Neural cell (in vitro differentiated cells): ENCODE measurements around the gene PPY. TPM values are rescaled to one million over a fixed set of nuclear protein-coding genes. Genes with fewer than 3 reads are reported as not detected.
A peak's percentile ranks its signal among the peaks of the same experiment; 100 is the strongest.

Source experiments
- H2AFZ ChIP-seq: fragments of 200-600, 300-800 bp; sonication (generic), shearing (Covaris generic); 2 replicates; pipeline ENCODE4 v1.6.0; 2014; ENCODE audit warnings: low read depth, mild to moderate bottlenecking, antibody characterized with exemption, low read length, moderate library complexity
- H3F3A ChIP-seq: fragments of 200-600 bp; shearing (Covaris generic); 2 replicates; pipeline ENCODE4 v1.6.1; 2016; ENCODE audit warnings: mild to moderate bottlenecking, moderate library complexity, mixed read lengths, antibody characterized with exemption, low read length; ENCODE audit not compliant: insufficient read depth, poor library complexity, severe bottlenecking
- H3K27ac ChIP-seq: fragments of 200-600, 300-800 bp; sonication (generic), shearing (Covaris generic); 2 replicates; pipeline ENCODE4 v1.5.1; 2014; ENCODE audit warnings: mild to moderate bottlenecking, low read length, moderate library complexity
- H3K27me3 ChIP-seq: fragments of 300-800, 200-600 bp; sonication (generic), shearing (Covaris generic); 2 replicates; pipeline ENCODE4 v1.6.0; 2014; ENCODE audit warnings: mild to moderate bottlenecking, low read depth, low read length, moderate library complexity; ENCODE audit not compliant: insufficient read depth
- H3K36me3 ChIP-seq: fragments of 300-800, 200-600 bp; sonication (generic), shearing (Covaris generic); 2 replicates; pipeline ENCODE4 v1.5.1; 2014; ENCODE audit warnings: mild to moderate bottlenecking, antibody characterized with exemption, low read length, moderate library complexity; ENCODE audit not compliant: insufficient read depth
- H3K4me2 ChIP-seq: fragments of 300-800, 200-600 bp; sonication (generic), shearing (Covaris generic); 2 replicates; pipeline ENCODE4 v1.6.0; 2014; ENCODE audit warnings: mild to moderate bottlenecking, low read length
- H3K4me3 ChIP-seq: fragments of 300-800, 200-600 bp; sonication (generic), shearing (Covaris generic); 2 replicates; pipeline ENCODE4 v1.5.1; 2014; ENCODE audit warnings: mild to moderate bottlenecking, low read length, moderate library complexity
- H3K79me2 ChIP-seq: fragments of 200-600 bp; shearing (Covaris generic); replicated peaks from 2 replicates; pipeline ENCODE4 v1.6.0; 2014; ENCODE audit warnings: mild to moderate bottlenecking, low read length, moderate library complexity; ENCODE audit not compliant: insufficient read depth
- H3K9ac ChIP-seq: fragments of 300-800, 200-600 bp; sonication (generic), shearing (Covaris generic); 2 replicates; pipeline ENCODE4 v1.6.1; 2016; ENCODE audit warnings: mild to moderate bottlenecking, low read length, mixed read lengths
- H3K9me2 ChIP-seq: fragments of 200-600 bp; shearing (Covaris generic); 2 replicates; pipeline ENCODE4 v1.6.1; 2016; ENCODE audit warnings: mild to moderate bottlenecking, low read length, mixed read lengths; ENCODE audit not compliant: insufficient read depth
- H3K9me3 ChIP-seq: fragments of 200-600, 300-800 bp; sonication (generic), shearing (Covaris generic); 2 replicates; pipeline ENCODE4 v1.6.1; 2016; ENCODE audit warnings: mild to moderate bottlenecking, mixed run types, low read length, moderate library complexity, mixed read lengths
- H4K20me1 ChIP-seq: fragments of 200-600 bp; shearing (Covaris generic); 2 replicates; pipeline ENCODE4 v1.6.1; 2016; ENCODE audit warnings: mild to moderate bottlenecking, mixed run types; ENCODE audit not compliant: insufficient read depth
- EP300 ChIP-seq: fragments of 450-650 bp; conservative IDR thresholded peaks from 2 replicates; pipeline ENCODE4 v1.6.1; 2014; ENCODE audit warnings: antibody characterized with exemption, mild to moderate bottlenecking, moderate library complexity; ENCODE audit not compliant: poor library complexity, severe bottlenecking
- EZH2 ChIP-seq: fragments of 200-600, 300-800 bp; shearing (Covaris generic), sonication (generic); IDR thresholded peaks from 2 replicates; pipeline ENCODE4 v1.6.1; 2014; ENCODE audit warnings: antibody characterized with exemption, low read length, borderline replicate concordance, mild to moderate bottlenecking; ENCODE audit not compliant: insufficient read depth, poor library complexity, severe bottlenecking
- MXI1 ChIP-seq: fragments of 450-650 bp; conservative IDR thresholded peaks from 2 replicates; pipeline ENCODE4 v1.6.1; 2014; ENCODE audit warnings: antibody characterized with exemption, mild to moderate bottlenecking; ENCODE audit not compliant: poor library complexity, severe bottlenecking
- POLR2AphosphoS5 ChIP-seq: IDR thresholded peaks from 2 replicates; pipeline ENCODE4 v1.6.1; 2012
- RAD21 ChIP-seq: fragments of 450-650 bp; conservative IDR thresholded peaks from 2 replicates; pipeline ENCODE4 v1.6.1; 2014; ENCODE audit warnings: antibody characterized with exemption, mild to moderate bottlenecking, moderate library complexity
- SMC3 ChIP-seq: fragments of 450-650 bp; conservative IDR thresholded peaks from 2 replicates; pipeline ENCODE4 v1.6.1; 2014; ENCODE audit warnings: antibody characterized with exemption, mild to moderate bottlenecking, moderate library complexity; ENCODE audit not compliant: poor library complexity
- TAF1 ChIP-seq: IDR thresholded peaks from 2 replicates; pipeline ENCODE4 v1.6.1; 2012; ENCODE audit warnings: low read depth
- polyA plus RNA-seq: library from polyadenylated mRNA; depleted of rRNA; stranded (reverse); fragments of >200 nt; gene quantifications from 2 replicates; pipeline ENCODE4 v1.2.3, GENCODE V29; 2014
- TF ChIP-seq, protein P1 (sequence below): fragments of 450-650 bp; IDR thresholded peaks from 2 replicates; pipeline ENCODE4 v1.5.1; 2014; ENCODE audit warnings: antibody characterized with exemption, mild to moderate bottlenecking, moderate library complexity; ENCODE audit not compliant: poor library complexity, severe bottlenecking
- TF ChIP-seq, protein P2 (sequence below): IDR thresholded peaks from 2 replicates; pipeline ENCODE4 v1.6.1; 2012; ENCODE audit warnings: borderline replicate concordance

Gene PPY
- polyA plus RNA-seq, 1 donor from 2014 or later, result not detected

- TF ChIP-seq, protein P1, sequence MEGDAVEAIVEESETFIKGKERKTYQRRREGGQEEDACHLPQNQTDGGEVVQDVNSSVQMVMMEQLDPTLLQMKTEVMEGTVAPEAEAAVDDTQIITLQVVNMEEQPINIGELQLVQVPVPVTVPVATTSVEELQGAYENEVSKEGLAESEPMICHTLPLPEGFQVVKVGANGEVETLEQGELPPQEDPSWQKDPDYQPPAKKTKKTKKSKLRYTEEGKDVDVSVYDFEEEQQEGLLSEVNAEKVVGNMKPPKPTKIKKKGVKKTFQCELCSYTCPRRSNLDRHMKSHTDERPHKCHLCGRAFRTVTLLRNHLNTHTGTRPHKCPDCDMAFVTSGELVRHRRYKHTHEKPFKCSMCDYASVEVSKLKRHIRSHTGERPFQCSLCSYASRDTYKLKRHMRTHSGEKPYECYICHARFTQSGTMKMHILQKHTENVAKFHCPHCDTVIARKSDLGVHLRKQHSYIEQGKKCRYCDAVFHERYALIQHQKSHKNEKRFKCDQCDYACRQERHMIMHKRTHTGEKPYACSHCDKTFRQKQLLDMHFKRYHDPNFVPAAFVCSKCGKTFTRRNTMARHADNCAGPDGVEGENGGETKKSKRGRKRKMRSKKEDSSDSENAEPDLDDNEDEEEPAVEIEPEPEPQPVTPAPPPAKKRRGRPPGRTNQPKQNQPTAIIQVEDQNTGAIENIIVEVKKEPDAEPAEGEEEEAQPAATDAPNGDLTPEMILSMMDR, result no peak
- no peak for TF ChIP-seq SMC3
- TF ChIP-seq MXI1, result no peak
Observed at GRCh38 chr17:43905400-43905984, 36.8 kb downstream of the PPY start (continued).

DNA sequence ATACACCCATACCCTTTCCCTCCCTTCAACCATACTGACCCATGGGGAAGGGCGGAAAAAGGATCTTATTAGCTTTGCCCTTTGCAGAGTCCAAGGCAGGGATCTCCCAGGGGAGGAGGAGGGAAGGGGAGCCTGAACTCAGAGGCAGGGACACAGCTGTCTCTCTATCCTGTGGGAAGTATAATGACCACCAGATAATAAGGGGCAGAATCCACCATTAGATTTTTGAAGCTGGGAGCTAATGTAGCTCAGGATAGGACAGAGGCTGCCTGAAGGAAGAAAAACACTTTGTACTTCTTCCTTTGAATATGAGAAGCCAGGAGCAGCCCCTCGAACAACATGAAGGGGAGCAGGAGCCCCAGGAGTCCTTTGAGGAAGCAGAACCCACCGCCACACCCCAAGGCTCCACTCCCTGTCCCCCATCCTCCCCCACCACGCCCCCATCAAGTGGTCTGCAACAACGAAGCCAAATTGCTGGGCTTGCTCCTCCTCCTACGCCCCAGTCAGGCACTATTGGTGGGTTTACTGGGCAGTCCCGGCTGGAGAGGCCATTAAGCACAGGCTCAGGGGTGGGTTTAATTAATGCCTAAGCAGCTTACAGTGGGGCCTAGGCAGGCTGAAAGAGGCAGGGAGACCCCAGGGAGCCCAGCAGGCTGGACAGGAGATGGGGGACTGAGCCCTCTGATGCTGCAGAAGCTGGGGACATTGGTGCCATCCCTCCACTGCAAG is 40.3 kb downstream of the PPY start:
- TF ChIP-seq, protein P2, sequence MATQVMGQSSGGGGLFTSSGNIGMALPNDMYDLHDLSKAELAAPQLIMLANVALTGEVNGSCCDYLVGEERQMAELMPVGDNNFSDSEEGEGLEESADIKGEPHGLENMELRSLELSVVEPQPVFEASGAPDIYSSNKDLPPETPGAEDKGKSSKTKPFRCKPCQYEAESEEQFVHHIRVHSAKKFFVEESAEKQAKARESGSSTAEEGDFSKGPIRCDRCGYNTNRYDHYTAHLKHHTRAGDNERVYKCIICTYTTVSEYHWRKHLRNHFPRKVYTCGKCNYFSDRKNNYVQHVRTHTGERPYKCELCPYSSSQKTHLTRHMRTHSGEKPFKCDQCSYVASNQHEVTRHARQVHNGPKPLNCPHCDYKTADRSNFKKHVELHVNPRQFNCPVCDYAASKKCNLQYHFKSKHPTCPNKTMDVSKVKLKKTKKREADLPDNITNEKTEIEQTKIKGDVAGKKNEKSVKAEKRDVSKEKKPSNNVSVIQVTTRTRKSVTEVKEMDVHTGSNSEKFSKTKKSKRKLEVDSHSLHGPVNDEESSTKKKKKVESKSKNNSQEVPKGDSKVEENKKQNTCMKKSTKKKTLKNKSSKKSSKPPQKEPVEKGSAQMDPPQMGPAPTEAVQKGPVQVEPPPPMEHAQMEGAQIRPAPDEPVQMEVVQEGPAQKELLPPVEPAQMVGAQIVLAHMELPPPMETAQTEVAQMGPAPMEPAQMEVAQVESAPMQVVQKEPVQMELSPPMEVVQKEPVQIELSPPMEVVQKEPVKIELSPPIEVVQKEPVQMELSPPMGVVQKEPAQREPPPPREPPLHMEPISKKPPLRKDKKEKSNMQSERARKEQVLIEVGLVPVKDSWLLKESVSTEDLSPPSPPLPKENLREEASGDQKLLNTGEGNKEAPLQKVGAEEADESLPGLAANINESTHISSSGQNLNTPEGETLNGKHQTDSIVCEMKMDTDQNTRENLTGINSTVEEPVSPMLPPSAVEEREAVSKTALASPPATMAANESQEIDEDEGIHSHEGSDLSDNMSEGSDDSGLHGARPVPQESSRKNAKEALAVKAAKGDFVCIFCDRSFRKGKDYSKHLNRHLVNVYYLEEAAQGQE, result no peak
- TF ChIP-seq EP300 (no peak), EZH2 (no peak), SMC3 (no peak), POLR2AphosphoS5 (no peak)
- Histone ChIP-seq H3F3A (no peaks in the 10 kb centered on the region), H3K79me2 (peaks cover 17% of the 10 kb centered on the region), H3K9me2 (no peaks in the 10 kb centered on the region), H4K20me1 (no peaks in the 10 kb centered on the region), H3K9me3 (no peaks in the 10 kb centered on the region), H3K9ac (no peak overlapping the region), H3K4me3 (peak overlapping the region; percentile 86), H3K27me3 (no peaks in the 10 kb centered on the region), H3K27ac (no peak overlapping the region), H2AFZ (no peak overlapping the region), H3K4me2 (no peak overlapping the region), H3K36me3 (no peaks in the 10 kb centered on the region)

GRCh38 chr17:43900858-43901754 is 41.2 kb downstream of the PPY start:
- peaks cover 17% of the 10 kb centered on the region for H3K79me2 ChIP-seq
- no peak overlapping the region for H3K27ac ChIP-seq
- no peaks in the 10 kb centered on the region for H3F3A ChIP-seq
- H3K9me2 ChIP-seq, result no peaks in the 10 kb centered on the region
- peak overlapping the region; percentile 68 for H3K9ac ChIP-seq
- H3K4me2 ChIP-seq, result peak overlapping the region; percentile 54
- H4K20me1 ChIP-seq, result no peaks in the 10 kb centered on the region
- H3K27me3 ChIP-seq, result no peaks in the 10 kb centered on the region
- no peak overlapping the region for H2AFZ ChIP-seq
- H3K9me3 ChIP-seq, result no peaks in the 10 kb centered on the region
- TF ChIP-seq, protein P1, result no peak
- TF ChIP-seq, protein P2, result no peak
- TF ChIP-seq MXI1 (no peak), RAD21 (no peak), EZH2 (no peak), TAF1 (no peak), EP300 (no peak), SMC3 (no peak), POLR2AphosphoS5 (no peak)
- no peaks in the 10 kb centered on the region for H3K36me3 ChIP-seq
- peak overlapping the region; percentile 86 for H3K4me3 ChIP-seq
